ENCODE measurements around the gene CC2D2A.

Gene CC2D2A

DNA sequence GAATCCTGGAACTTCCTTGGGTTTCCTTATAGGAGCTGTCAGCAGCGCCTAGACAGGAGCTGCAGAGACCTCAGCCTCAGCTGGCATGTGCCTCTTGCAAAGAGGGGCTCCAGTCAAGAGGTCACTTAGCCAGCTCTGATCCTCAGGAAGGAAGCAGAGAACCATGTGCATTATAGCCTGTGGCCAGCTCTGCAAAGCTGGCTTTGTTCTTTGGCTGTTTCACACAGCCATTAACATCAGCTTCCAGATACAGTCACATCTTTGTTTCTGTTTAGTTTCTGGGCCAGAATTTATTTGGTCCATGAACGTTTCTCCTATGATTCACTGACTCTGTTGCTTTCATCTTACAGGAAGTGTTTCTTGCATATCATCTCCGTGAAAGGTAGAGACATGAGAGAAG is 92.4 kb downstream of the CC2D2A start:
- H3K9me2 ChIP-seq (replicated peaks; ENCODE audit: control insufficient read depth, low read length) = no peaks in the 10 kb centered on the region
- no peaks in the 10 kb centered on the region for H3K4me1 ChIP-seq (ENCODE audit: control insufficient read depth, low read length)
- H3K27me3 ChIP-seq (ENCODE audit: control insufficient read depth, low read length) = no peaks in the 10 kb centered on the region
- H3F3A ChIP-seq (ENCODE audit: control insufficient read depth, insufficient read depth) = no peaks in the 10 kb centered on the region
- H3K27ac ChIP-seq (ENCODE audit: low read depth, low read length) = no peak overlapping the region
- TF ChIP-seq EZH2phosphoT487 (IDR thresholded peaks at IDR 0.05; ENCODE audit: borderline replicate concordance, low read length) (no peak), CTCF (IDR thresholded peaks at IDR 0.05; ENCODE audit: low read depth, low read length, poor library complexity, severe bottlenecking) (no peak)
- no peaks in the 10 kb centered on the region for H3K36me3 ChIP-seq (ENCODE audit: control insufficient read depth, low read length)
- no peak overlapping the region for H3K4me3 ChIP-seq (ENCODE audit: low read length)
- no peaks in the 10 kb centered on the region for H3K9me3 ChIP-seq (ENCODE audit: control insufficient read depth, insufficient read depth, low read length)
- no peaks in the 10 kb centered on the region for H4K20me1 ChIP-seq (ENCODE audit: control insufficient read depth, insufficient read depth, low read depth, low read length)
- no peak overlapping the region for H3K4me2 ChIP-seq (ENCODE audit: low read length)
- no peaks in the 10 kb centered on the region for H3K79me2 ChIP-seq (ENCODE audit: control insufficient read depth, low read length)

DNA sequence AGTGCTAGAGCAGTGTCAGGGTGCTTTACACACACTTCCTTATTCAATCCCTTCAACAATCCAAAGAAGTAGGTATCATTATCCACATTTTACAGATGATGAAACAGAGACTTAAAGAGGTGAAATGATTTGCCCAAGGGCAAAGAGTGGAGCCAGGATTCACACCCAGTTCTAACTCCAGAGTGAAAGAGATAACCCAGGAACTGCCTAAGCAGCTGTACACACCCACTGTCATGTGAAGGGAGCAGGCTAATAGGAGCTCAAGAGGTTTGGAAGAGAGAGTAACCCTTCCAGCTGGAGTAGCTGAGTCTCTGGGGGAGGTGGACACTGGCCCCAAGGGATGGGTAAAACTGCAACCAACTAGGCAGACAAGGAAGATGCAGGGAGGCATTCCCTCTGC is 92.9 kb downstream of the CC2D2A start:
- Histone ChIP-seq H3K27ac (ENCODE audit: low read depth, low read length) (no peak overlapping the region), H3K4me3 (ENCODE audit: low read length) (no peak overlapping the region), H3K9me3 (ENCODE audit: control insufficient read depth, insufficient read depth, low read length) (no peaks in the 10 kb centered on the region), H3K9me2 (replicated peaks; ENCODE audit: control insufficient read depth, low read length) (no peaks in the 10 kb centered on the region), H3K27me3 (ENCODE audit: control insufficient read depth, low read length) (no peaks in the 10 kb centered on the region), H3K36me3 (ENCODE audit: control insufficient read depth, low read length) (no peaks in the 10 kb centered on the region), H3K4me1 (ENCODE audit: control insufficient read depth, low read length) (no peaks in the 10 kb centered on the region), H4K20me1 (ENCODE audit: control insufficient read depth, insufficient read depth, low read depth, low read length) (no peaks in the 10 kb centered on the region), H3K79me2 (ENCODE audit: control insufficient read depth, low read length) (no peaks in the 10 kb centered on the region), H3K4me2 (ENCODE audit: low read length) (no peak overlapping the region), H3F3A (ENCODE audit: control insufficient read depth, insufficient read depth) (no peaks in the 10 kb centered on the region)
- no peak for TF ChIP-seq CTCF (IDR thresholded peaks at IDR 0.05; ENCODE audit: low read depth, low read length, poor library complexity, severe bottlenecking)
- TF ChIP-seq EZH2phosphoT487 (IDR thresholded peaks at IDR 0.05; ENCODE audit: borderline replicate concordance, low read length) = no peak

- Histone ChIP-seq H3K4me3 (ENCODE audit: low read length) (no peak overlapping the region), H3K79me2 (ENCODE audit: control insufficient read depth, low read length) (no peaks in the 10 kb centered on the region), H3K36me3 (ENCODE audit: control insufficient read depth, low read length) (no peaks in the 10 kb centered on the region), H3K4me2 (ENCODE audit: low read length) (no peak overlapping the region), H3F3A (ENCODE audit: control insufficient read depth, insufficient read depth) (no peaks in the 10 kb centered on the region), H3K9me2 (replicated peaks; ENCODE audit: control insufficient read depth, low read length) (no peaks in the 10 kb centered on the region), H4K20me1 (ENCODE audit: control insufficient read depth, insufficient read depth, low read depth, low read length) (no peaks in the 10 kb centered on the region), H3K27ac (ENCODE audit: low read depth, low read length) (no peak overlapping the region), H3K4me1 (ENCODE audit: control insufficient read depth, low read length) (no peaks in the 10 kb centered on the region), H3K27me3 (ENCODE audit: control insufficient read depth, low read length) (no peaks in the 10 kb centered on the region), H3K9me3 (ENCODE audit: control insufficient read depth, insufficient read depth, low read length) (no peaks in the 10 kb centered on the region)
- TF ChIP-seq CTCF (IDR thresholded peaks at IDR 0.05; ENCODE audit: low read depth, low read length, poor library complexity, severe bottlenecking) (no peak), EZH2phosphoT487 (IDR thresholded peaks at IDR 0.05; ENCODE audit: borderline replicate concordance, low read length) (no peak)
These were observed 94.2 kb downstream of the CC2D2A start for GRCh38 chr4:15563871-15564270.

DNA sequence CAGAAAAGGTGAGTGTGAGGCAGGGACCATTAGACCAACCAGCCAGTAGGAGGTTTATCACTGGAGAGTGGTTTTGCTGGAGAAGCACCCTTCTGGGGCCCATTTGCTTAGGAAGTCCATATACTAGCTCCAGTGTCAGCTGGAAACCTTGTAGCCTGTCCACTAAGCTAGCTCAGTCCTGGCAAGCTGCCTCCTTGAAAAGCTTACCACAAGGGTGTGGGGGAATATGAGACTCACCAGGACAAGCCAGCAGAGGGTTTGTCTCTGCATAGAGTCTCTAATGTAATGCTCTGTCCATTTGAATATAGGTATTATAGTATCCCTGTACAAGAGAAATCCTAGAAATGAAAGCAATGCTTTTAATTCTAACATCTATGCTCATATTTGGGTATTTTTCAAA is 99.1 kb downstream of the CC2D2A start:
- no peaks in the 10 kb centered on the region for H3K4me1 ChIP-seq (ENCODE audit: control insufficient read depth, low read length)
- no peak overlapping the region for H3K4me3 ChIP-seq (ENCODE audit: low read length)
- TF ChIP-seq CTCF (IDR thresholded peaks at IDR 0.05; ENCODE audit: low read depth, low read length, poor library complexity, severe bottlenecking) (no peak), EZH2phosphoT487 (IDR thresholded peaks at IDR 0.05; ENCODE audit: borderline replicate concordance, low read length) (no peak)
- no peaks in the 10 kb centered on the region for H3K9me2 ChIP-seq (replicated peaks; ENCODE audit: control insufficient read depth, low read length)
- no peaks in the 10 kb centered on the region for H3K9me3 ChIP-seq (ENCODE audit: control insufficient read depth, insufficient read depth, low read length)
- H3K36me3 ChIP-seq (ENCODE audit: control insufficient read depth, low read length) = no peaks in the 10 kb centered on the region
- no peak overlapping the region for H3K4me2 ChIP-seq (ENCODE audit: low read length)
- H3K79me2 ChIP-seq (ENCODE audit: control insufficient read depth, low read length) = no peaks in the 10 kb centered on the region
- H3K27ac ChIP-seq (ENCODE audit: low read depth, low read length) = no peak overlapping the region
- no peaks in the 10 kb centered on the region for H3F3A ChIP-seq (ENCODE audit: control insufficient read depth, insufficient read depth)
- no peaks in the 10 kb centered on the region for H4K20me1 ChIP-seq (ENCODE audit: control insufficient read depth, insufficient read depth, low read depth, low read length)
- H3K27me3 ChIP-seq (ENCODE audit: control insufficient read depth, low read length) = no peaks in the 10 kb centered on the region

Data from DOHH2 (cell line).